ENCODE data around the gene STON1.
"Not testable (repeated sequence)": the region's sequence is repeated elsewhere in the genome, so short reads cannot be mapped to it uniquely, and the experiment has no call there.

The STON1 gene

GRCh38 chr2:48530033-48530811 is at the start of gene STON1:
Gene STON1, plus strand, starts transcription at chr2:48530154. Its CDS starts 50,480 bp downstream, at chr2:48580634.
- no peak for FAIRE-seq
- peak; percentile 54 for DNase-seq (ENCODE audit: insufficient read length, low spot score)

- DNase-seq (ENCODE audit: insufficient read length, low spot score) (no peak), FAIRE-seq (no peak)
These were observed 49.4 kb upstream of the STON1 start for GRCh38 chr2:48480526-48480925.

GRCh38 chr2:48482313-48482712 is 47.6 kb upstream of the STON1 start:
- FAIRE-seq: no peak
- no peak for DNase-seq (ENCODE audit: insufficient read length, low spot score)

GRCh38 chr2:48482769-48483168 is 47.2 kb upstream of the STON1 start:
- FAIRE-seq (no peak), DNase-seq (ENCODE audit: insufficient read length, low spot score) (no peak)

- FAIRE-seq: no peak
- DNase-seq (ENCODE audit: insufficient read length, low spot score): no peak
These were observed 46.4 kb upstream of the STON1 start for GRCh38 chr2:48483506-48483905.

- DNase-seq (ENCODE audit: insufficient read length, low spot score) (peak; percentile 30), FAIRE-seq (no peak)
These were observed 46.0 kb upstream of the STON1 start for GRCh38 chr2:48483916-48484315.

- DNase-seq (ENCODE audit: insufficient read length, low spot score) (no peak), FAIRE-seq (no peak)
These were observed 41.4 kb upstream of the STON1 start for GRCh38 chr2:48488545-48488944.

- FAIRE-seq: no peak
- peak; percentile 18 for DNase-seq (ENCODE audit: insufficient read length, low spot score)
These were observed 33.1 kb upstream of the STON1 start for GRCh38 chr2:48496849-48497248.

GRCh38 chr2:48504647-48505327 is 25.2 kb upstream of the STON1 start:
- no peak for FAIRE-seq
- no peak for DNase-seq (ENCODE audit: insufficient read length, low spot score)

GRCh38 chr2:48507111-48507510 is 22.8 kb upstream of the STON1 start:
- DNase-seq (ENCODE audit: insufficient read length, low spot score): no peak
- FAIRE-seq: no peak

GRCh38 chr2:48508461-48509124 is 21.4 kb upstream of the STON1 start:
- DNase-seq (ENCODE audit: insufficient read length, low spot score) (peak; percentile 37), FAIRE-seq (peak; percentile 73)

GRCh38 chr2:48510329-48510728 is 19.6 kb upstream of the STON1 start:
- FAIRE-seq (no peak), DNase-seq (ENCODE audit: insufficient read length, low spot score) (no peak)

GRCh38 chr2:48511849-48512470 is 18.0 kb upstream of the STON1 start:
- DNase-seq (ENCODE audit: insufficient read length, low spot score) (no peak), FAIRE-seq (no peak)

- DNase-seq (ENCODE audit: insufficient read length, low spot score) (no peak), FAIRE-seq (no peak)
These were observed 17.4 kb upstream of the STON1 start for GRCh38 chr2:48512571-48512970.

GRCh38 chr2:48514348-48515003 is 15.5 kb upstream of the STON1 start:
- no peak for FAIRE-seq
- DNase-seq (ENCODE audit: insufficient read length, low spot score): no peak

GRCh38 chr2:48515513-48515985 is 14.4 kb upstream of the STON1 start:
- FAIRE-seq: no peak
- no peak for DNase-seq (ENCODE audit: insufficient read length, low spot score)

GRCh38 chr2:48519593-48519992 is 10.4 kb upstream of the STON1 start:
- DNase-seq (ENCODE audit: insufficient read length, low spot score) (no peak), FAIRE-seq (no peak)

GRCh38 chr2:48524756-48525155 is 5.2 kb upstream of the STON1 start:
- not testable (repeated sequence) for DNase-seq (ENCODE audit: insufficient read length, low spot score); FAIRE-seq

GRCh38 chr2:48525269-48525943 is 4.5 kb upstream of the STON1 start:
- DNase-seq (ENCODE audit: insufficient read length, low spot score): no peak
- FAIRE-seq: no peak

Data from HTR-8/SVneo (cell line).